K562 (cell line): ENCODE data around the gene SRPK3. TPM values are rescaled to one million over a fixed set of nuclear protein-coding genes. Genes with fewer than 3 reads are reported as not detected.

Experiments used
- ARHGAP35 ChIP-seq: fragments of 450-650 bp; IDR thresholded peaks from 2 replicates; pipeline ENCODE4 v1.6.1; 2018; ENCODE audit not compliant: partially characterized antibody
- POLR2H ChIP-seq: IDR thresholded peaks from 2 replicates; pipeline ENCODE4 v1.6.1; 2016; ENCODE audit warnings: missing genetic modification characterization, low read depth, mild to moderate bottlenecking, control low read depth, missing compliant biosample characterization, moderate library complexity
- ZBTB11 ChIP-seq, 3 experiments: fragments of 200-800 bp in 1 of 3; fragments of 250-450 bp in 1 of 3; fragments of 450-650 bp in 1 of 3; sonication (Bioruptor Pico) in 1 of 3; sonication (Bioruptor generic) in 1 of 3; formaldehyde crosslinking in 1 of 3; IDR thresholded peaks; 2 replicates each; pipeline versions ENCODE4 v1.6.1 to v1.8.0; 2016 to 2022; ENCODE audit warnings: mild to moderate bottlenecking in 2 of 3, missing genetic modification characterization in 2 of 3, missing compliant biosample characterization in 1 of 3, moderate library complexity in 1 of 3
- ZNF77 ChIP-seq: fragments of 250-450 bp; sonication (Bioruptor Pico); IDR thresholded peaks from 2 replicates; pipeline ENCODE4 v1.5.0; 2020
- polyA plus RNA-seq, 8 experiments: library from polyadenylated mRNA; depleted of rRNA in 4 of 8; stranded (reverse) in 5 of 8; unstranded in 3 of 8; fragments of >200 nt; fragmentation: Nextera tagmentation in 2 of 8; fragmentation: Illumina TruSeq in 1 of 8; extraction: Ambion mirVana in 2 of 8; extraction: Trizol in 1 of 8; gene quantifications; 2 replicates each; pipeline versions ENCODE4 v1.2.1 to v1.2.3, GENCODE V29; 2011 to 2014; ENCODE audit warnings: inconsistent platforms in 1 of 8, missing spikeins in 1 of 8
- total RNA-seq, 7 experiments: library from RNA; depleted of rRNA in 6 of 7; stranded (reverse); fragments of >200 nt in 6 of 7; fragmentation: Illumina TruSeq in 2 of 7; extraction: Trizol in 2 of 7; gene quantifications; 2 replicates each; pipeline versions ENCODE4 v1.2.1 to v1.2.3, GENCODE V29; 2011 to 2021; ENCODE audit warnings: low replicate concordance in 1 of 7
- TF ChIP-seq, protein P1 (sequence below), 2 experiments: fragments of 450-650 bp; IDR thresholded peaks; 2 replicates each; pipeline ENCODE4 v1.6.1; 2018; ENCODE audit warnings: mild to moderate bottlenecking in 2 of 2, low read depth in 1 of 2; ENCODE audit not compliant: partially characterized antibody in 2 of 2
- TF ChIP-seq, protein P2 (sequence below): sonication (generic); formaldehyde crosslinking; IDR thresholded peaks from 2 replicates; pipeline ENCODE4 v1.8.0; 2023; ENCODE audit warnings: missing genetic modification reagents, mild to moderate bottlenecking, borderline replicate concordance

Gene SRPK3
- total and polyA plus RNA-seq, 9 of the 15 experiments (the other 6 are each of a cell fraction or from before 2014, with no cell fraction given) = 0.01 to 0.09 (median 0.04) TPM; not detected in 2

DNA sequence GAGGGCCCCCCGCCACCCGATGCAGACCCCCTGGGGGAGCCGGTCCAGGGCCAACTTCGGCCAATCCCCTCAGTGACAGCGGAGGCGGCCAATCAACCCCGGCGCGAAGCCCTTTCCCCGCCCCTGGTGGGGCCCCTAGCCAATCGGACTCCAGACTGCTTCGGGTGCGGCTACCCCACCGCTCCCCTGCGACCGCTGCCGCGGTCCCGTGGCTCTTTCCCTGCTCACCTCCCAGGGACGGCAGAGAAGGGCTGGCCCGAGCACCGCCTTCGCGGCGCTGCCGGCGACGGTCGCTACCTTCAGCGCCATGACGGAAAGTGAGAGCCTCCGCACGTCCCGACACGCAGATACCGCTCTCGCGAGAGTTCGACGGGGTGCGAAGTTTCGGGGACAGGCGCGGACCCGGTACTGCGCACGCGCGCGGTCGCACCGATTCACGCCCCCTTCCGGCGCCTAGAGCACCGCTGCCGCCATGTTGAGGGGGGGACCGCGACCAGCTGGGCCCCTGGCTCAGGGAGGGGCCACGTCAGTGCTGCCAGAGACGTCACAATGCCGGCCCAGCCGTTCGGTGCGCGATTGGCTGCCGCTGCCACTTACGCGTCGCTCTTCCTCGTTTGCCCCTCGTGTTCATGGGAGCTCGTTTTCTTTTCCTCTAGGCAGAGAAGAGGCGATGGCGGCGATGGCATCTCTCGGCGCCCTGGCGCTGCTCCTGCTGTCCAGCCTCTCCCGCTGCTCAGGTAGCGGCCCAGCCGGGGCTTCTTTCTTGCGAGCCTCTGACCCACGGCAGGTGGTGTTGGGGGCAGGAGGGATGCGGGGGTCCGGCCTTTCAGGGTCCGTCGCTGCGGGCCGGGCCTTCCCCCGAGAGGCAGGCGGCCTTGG lies 13.4 kb downstream of the SRPK3 start, which contains the start of the genes IDH3G and SSR4 (continued):
- TF ChIP-seq, protein P1, sequence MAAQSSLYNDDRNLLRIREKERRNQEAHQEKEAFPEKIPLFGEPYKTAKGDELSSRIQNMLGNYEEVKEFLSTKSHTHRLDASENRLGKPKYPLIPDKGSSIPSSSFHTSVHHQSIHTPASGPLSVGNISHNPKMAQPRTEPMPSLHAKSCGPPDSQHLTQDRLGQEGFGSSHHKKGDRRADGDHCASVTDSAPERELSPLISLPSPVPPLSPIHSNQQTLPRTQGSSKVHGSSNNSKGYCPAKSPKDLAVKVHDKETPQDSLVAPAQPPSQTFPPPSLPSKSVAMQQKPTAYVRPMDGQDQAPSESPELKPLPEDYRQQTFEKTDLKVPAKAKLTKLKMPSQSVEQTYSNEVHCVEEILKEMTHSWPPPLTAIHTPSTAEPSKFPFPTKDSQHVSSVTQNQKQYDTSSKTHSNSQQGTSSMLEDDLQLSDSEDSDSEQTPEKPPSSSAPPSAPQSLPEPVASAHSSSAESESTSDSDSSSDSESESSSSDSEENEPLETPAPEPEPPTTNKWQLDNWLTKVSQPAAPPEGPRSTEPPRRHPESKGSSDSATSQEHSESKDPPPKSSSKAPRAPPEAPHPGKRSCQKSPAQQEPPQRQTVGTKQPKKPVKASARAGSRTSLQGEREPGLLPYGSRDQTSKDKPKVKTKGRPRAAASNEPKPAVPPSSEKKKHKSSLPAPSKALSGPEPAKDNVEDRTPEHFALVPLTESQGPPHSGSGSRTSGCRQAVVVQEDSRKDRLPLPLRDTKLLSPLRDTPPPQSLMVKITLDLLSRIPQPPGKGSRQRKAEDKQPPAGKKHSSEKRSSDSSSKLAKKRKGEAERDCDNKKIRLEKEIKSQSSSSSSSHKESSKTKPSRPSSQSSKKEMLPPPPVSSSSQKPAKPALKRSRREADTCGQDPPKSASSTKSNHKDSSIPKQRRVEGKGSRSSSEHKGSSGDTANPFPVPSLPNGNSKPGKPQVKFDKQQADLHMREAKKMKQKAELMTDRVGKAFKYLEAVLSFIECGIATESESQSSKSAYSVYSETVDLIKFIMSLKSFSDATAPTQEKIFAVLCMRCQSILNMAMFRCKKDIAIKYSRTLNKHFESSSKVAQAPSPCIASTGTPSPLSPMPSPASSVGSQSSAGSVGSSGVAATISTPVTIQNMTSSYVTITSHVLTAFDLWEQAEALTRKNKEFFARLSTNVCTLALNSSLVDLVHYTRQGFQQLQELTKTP (IDR thresholded peaks at IDR 0.05; ENCODE audit: low read depth in 1 of 2, partially characterized antibody in 2 of 2) = no peak
- TF ChIP-seq ZBTB11 (CRISPR knock-in tag; IDR thresholded peaks at IDR 0.05) = peak in 2 of 3 experiments; percentile 30 to 33; a peak in 2 of 6 replicates
- TF ChIP-seq ZNF77 (CRISPR knock-in tag) = no peak
- TF ChIP-seq POLR2H (tag) = peak; percentile 60
- TF ChIP-seq, protein P2, sequence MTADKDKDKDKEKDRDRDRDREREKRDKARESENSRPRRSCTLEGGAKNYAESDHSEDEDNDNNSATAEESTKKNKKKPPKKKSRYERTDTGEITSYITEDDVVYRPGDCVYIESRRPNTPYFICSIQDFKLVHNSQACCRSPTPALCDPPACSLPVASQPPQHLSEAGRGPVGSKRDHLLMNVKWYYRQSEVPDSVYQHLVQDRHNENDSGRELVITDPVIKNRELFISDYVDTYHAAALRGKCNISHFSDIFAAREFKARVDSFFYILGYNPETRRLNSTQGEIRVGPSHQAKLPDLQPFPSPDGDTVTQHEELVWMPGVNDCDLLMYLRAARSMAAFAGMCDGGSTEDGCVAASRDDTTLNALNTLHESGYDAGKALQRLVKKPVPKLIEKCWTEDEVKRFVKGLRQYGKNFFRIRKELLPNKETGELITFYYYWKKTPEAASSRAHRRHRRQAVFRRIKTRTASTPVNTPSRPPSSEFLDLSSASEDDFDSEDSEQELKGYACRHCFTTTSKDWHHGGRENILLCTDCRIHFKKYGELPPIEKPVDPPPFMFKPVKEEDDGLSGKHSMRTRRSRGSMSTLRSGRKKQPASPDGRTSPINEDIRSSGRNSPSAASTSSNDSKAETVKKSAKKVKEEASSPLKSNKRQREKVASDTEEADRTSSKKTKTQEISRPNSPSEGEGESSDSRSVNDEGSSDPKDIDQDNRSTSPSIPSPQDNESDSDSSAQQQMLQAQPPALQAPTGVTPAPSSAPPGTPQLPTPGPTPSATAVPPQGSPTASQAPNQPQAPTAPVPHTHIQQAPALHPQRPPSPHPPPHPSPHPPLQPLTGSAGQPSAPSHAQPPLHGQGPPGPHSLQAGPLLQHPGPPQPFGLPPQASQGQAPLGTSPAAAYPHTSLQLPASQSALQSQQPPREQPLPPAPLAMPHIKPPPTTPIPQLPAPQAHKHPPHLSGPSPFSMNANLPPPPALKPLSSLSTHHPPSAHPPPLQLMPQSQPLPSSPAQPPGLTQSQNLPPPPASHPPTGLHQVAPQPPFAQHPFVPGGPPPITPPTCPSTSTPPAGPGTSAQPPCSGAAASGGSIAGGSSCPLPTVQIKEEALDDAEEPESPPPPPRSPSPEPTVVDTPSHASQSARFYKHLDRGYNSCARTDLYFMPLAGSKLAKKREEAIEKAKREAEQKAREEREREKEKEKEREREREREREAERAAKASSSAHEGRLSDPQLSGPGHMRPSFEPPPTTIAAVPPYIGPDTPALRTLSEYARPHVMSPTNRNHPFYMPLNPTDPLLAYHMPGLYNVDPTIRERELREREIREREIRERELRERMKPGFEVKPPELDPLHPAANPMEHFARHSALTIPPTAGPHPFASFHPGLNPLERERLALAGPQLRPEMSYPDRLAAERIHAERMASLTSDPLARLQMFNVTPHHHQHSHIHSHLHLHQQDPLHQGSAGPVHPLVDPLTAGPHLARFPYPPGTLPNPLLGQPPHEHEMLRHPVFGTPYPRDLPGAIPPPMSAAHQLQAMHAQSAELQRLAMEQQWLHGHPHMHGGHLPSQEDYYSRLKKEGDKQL (CRISPR knock-in tag) = no peak
- TF ChIP-seq ARHGAP35 = peak; percentile 89
